GM10266 (cell line): Measurements from ENCODE around the gene FERMT1.
"Not testable (repeated sequence)": the region's sequence is repeated elsewhere in the genome, so short reads cannot be mapped to it uniquely, and the experiment has no call there.

Experiments
- DNase-seq: peaks from one replicate; pipeline ENCODE4 v3.0.0; 2012; ENCODE audit errors: extremely low spot score
- TF ChIP-seq, protein P1 (sequence below): IDR thresholded peaks from 2 replicates; pipeline ENCODE4 v1.5.1; 2012; ENCODE audit warnings: mild to moderate bottlenecking, low read depth; ENCODE audit not compliant: control insufficient read depth, insufficient read depth; ENCODE audit errors: missing control alignments

The FERMT1 gene

DNA sequence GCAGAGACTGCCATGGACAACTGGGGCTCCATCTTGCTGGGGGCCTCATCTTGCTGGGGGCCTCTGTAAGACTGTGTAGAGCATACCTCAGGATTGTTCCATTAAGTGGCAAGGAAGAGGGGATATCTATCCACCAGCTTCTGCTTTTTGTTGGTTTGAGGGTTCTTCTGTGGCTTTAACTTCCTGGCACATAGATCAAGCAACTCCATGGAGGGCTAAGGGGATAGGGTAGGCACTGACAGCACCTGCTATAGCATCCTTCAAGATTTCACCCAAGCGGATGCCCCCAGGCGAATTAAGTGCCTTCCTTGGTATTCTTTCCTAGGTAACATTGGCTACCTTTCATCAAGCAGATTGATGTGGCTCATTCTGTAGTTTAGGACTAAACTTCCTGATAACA, 65.1 kb downstream of the FERMT1 start:
- TF ChIP-seq, protein P1, sequence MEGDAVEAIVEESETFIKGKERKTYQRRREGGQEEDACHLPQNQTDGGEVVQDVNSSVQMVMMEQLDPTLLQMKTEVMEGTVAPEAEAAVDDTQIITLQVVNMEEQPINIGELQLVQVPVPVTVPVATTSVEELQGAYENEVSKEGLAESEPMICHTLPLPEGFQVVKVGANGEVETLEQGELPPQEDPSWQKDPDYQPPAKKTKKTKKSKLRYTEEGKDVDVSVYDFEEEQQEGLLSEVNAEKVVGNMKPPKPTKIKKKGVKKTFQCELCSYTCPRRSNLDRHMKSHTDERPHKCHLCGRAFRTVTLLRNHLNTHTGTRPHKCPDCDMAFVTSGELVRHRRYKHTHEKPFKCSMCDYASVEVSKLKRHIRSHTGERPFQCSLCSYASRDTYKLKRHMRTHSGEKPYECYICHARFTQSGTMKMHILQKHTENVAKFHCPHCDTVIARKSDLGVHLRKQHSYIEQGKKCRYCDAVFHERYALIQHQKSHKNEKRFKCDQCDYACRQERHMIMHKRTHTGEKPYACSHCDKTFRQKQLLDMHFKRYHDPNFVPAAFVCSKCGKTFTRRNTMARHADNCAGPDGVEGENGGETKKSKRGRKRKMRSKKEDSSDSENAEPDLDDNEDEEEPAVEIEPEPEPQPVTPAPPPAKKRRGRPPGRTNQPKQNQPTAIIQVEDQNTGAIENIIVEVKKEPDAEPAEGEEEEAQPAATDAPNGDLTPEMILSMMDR: no peak
- no peak for DNase-seq

DNA sequence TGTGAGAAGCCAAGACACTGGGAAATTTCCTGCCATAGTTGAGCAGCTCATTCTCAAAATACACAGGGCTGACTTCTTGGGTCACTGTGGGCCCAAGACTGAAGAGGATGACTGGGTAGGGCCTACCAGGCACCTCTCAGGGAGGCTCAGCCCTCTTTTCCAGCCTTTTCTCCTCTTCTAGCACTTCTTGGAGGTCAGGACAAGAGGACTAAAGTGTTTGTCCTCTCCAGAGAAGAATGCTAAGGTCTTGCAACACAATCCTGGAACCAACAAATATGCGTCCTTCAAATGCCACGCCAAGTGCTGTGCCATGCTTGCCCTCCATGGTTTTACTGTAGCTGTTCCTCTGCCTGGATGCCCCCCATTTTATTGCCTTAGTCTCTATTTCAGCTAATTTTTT, 65.7 kb downstream of the FERMT1 start:
- no peak for DNase-seq
- TF ChIP-seq, protein P1: no peak

DNA sequence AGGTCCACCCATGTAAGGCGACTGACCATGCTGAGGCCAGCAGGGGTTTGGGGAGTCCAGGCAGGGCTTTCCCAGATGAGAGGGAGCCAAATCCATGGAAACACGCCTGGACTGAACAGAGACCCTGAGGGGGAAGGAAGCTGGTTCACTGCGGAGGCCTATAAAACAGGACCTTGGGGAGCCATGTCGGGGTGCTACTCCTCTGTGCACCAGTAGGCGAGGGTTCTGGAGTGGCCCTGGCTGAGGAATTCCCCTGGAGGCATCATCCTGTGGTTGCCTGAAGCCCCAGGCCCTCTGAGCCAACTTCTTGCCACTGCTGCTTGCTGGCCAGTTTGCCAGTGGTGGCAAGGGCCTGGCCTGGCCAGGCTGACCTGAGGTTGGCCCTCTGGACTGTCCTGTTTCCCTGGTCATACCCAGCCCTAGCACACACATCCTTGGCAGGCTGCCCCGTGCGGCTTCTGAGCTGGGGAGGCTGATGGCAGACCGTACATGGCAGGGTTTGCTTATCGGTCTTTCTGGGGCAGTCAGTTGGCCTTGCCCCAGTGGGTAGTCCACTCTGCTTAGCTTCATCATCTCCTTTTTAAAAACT, 66.8 kb downstream of the FERMT1 start:
- TF ChIP-seq, protein P1: no peak
- DNase-seq: no peak

DNA sequence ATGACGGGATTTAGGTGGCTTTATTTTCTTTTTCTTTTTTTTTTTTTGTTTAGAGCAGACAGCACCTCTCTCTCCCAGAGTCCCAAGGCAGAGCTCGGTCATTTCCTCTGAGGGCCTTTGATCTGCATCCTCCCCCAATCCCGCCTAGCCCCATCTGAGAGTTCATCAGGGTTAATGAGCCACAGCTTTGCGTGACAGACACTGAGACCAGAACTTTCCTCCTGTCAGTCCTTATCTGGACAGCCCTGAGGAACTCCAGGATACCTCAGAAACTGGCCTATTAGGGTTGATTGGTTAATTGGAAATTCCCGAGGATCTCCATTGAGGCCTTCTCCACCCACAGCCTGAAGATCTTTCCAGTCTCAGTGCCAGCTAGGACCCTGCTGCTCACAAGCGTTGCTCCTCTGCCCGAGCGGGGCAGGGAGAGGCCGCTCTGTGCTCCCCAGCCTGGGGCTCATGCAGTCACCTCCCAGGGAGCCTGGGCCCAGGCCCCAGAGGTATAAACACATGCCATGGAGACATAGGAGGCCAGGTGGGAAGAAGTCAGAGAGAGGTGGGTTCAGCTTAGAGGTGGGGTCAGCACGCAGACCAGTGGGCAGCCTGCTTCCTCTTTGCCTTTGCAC, 67.6 kb downstream of the FERMT1 start:
- TF ChIP-seq, protein P1: no peak
- DNase-seq: no peak

DNA sequence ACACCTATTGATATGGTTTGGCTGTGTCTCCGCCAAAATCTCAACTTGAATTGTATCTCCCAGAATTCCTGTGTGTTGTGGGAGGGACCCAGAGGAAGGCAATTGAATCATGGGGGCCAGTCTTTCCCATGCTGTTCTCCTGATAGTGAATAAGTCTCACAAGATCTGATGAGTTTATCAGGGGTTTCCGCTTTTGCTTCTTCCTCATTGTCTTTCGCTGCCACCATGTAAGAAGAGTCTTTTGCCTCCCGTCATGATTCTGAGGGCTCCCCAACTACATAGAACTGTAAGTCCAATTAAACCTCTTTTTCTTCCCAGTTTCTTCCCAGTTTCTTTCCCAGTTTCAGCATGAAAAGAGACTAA, 68.2 kb downstream of the FERMT1 start:
- DNase-seq: not testable (repeated sequence)

DNA sequence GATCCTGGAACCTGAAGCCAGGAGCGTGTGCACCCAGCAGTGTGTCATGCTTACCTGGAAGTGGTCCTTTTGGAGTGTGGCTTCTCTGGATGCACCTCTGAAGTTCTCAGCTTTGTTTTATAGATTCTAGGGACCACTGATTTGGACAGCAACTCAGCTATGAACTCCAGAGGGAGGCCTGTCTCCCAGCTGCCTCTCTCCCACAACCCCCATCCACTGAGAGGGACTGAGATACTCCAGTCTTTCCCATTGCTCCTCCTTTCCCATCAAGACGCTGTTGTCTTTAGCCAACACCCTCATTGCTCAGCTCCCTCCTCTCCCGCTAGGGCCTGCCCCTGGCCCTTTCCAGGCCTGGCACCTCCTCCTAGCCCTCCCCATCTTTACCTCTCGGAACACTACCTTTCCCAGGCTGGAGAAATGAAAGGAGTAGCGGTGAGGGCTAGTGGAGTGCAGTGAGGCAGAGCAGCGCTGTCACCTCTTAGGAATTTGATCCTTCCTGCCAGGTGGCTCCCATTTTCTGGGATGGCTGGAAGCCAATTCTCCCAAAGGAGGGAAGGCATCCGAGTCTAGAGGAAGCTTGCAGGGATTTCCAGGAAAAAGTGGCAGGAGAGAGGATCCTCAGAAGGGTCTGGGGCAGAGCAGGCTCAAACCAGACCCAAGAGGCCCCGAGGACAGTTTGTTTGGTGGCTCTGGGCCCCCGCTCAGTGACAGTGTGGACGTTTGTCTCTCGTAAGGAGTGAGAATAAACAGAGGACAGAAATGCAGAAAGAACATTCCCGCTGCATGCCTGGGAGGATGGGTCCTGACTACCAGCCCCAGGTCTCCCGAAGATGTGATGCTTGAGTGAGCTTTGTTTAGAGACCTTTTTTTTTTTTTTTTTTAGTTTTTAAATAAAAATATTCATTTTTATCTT, 68.8 kb downstream of the FERMT1 start, which contains the start of gene LRRN4:
Gene LRRN4 (minus strand): TSS at position 285 of the 913 bp plus-strand sequence. CDS start 1,261 bp downstream, outside the sequence.
- DNase-seq: no peak
- TF ChIP-seq, protein P1: no peak

DNA sequence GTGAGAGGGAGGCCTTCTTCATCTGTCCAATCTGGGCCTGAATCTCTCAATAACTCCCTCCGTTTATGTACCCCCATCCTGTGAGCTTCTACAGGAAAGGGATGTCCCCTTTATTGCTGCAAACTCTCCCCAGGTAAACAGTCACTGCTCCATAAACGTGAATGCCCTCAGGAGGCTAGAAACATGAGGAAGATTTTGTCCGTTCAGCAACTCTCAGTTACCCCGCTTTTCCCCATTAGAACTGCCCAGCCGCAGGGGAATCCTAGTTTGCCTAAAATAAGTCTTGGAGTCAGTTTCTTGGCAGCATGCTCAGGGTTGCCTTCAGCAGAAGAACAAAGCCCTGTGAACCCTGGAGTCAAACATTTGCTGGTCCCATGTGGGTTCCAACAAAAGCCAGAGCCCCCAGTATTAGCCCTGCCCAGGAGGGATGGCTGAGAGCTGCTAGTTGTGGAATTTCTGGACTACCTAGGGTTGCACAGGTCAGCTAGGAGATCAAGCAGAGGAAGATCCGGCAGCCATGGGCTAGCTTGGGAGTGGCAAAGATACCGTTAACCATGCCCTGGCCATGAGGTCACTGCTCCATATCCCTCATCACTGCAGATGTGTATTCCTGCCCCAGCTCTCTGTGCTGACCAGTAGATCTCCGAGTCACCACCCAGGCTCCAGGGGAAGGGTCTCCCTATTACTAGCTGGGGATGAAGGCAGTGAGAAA, 69.6 kb downstream of the FERMT1 start:
- DNase-seq: no peak
- TF ChIP-seq, protein P1: no peak
